Measurements from ENCODE around the gene SH2B2.
"Not testable (repeated sequence)": the region's sequence is repeated elsewhere in the genome, so short reads cannot be mapped to it uniquely, and the experiment has no call there.

The SH2B2 gene

DNA sequence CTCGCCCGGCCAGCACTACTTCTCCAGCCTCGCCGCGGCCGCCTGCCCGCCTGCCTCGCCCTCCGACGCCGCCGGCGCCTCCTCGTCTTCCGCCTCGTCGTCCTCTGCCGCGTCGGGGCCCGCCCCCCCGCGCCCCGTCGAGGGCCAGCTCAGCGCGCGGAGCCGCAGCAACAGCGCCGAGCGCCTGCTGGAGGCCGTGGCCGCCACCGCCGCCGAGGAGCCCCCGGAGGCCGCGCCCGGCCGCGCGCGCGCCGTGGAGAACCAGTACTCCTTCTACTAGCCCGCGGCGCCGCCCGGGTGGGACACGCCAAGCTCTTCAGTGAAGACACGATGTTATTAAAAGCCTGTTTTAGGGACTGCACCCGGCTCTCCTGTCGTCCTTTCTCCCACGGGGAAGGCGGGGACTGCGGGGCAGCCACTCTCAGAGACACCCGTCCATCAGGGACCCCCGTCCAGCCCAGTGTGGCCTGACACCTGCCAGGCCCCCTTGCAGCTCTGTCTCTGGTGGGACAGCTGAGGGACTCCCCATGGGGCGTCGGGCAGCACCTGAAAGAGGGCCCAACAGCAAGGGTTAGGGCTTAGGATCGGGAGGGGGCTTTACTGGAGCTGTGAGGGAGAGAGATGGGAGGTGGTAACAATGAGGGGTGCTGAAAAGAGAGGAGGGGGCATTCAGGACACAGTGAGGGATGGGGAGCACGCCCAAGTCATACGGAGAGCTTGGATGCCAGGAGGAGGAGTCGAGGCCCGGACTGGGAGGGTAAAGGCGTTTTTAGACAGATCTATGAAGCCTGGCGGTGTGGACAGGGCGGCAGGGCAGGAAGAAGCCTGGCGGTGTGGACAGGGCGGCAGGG lies 34.9 kb downstream of the SH2B2 start:
- H3K36me3 ChIP-seq, result no peaks in the 10 kb centered on the region
- no peaks in the 10 kb centered on the region; the same call in 1 of the 2 replicates for H3K9me3 ChIP-seq
- H3K4me1 ChIP-seq, result peaks cover 8% of the 10 kb centered on the region
- TF ChIP-seq, protein P1, sequence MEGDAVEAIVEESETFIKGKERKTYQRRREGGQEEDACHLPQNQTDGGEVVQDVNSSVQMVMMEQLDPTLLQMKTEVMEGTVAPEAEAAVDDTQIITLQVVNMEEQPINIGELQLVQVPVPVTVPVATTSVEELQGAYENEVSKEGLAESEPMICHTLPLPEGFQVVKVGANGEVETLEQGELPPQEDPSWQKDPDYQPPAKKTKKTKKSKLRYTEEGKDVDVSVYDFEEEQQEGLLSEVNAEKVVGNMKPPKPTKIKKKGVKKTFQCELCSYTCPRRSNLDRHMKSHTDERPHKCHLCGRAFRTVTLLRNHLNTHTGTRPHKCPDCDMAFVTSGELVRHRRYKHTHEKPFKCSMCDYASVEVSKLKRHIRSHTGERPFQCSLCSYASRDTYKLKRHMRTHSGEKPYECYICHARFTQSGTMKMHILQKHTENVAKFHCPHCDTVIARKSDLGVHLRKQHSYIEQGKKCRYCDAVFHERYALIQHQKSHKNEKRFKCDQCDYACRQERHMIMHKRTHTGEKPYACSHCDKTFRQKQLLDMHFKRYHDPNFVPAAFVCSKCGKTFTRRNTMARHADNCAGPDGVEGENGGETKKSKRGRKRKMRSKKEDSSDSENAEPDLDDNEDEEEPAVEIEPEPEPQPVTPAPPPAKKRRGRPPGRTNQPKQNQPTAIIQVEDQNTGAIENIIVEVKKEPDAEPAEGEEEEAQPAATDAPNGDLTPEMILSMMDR (IDR thresholded peaks at IDR 0.05; ENCODE audit: low read depth, low read length), result no peak
- no peaks in the 10 kb centered on the region for H3K27me3 ChIP-seq
- H3K4me3 ChIP-seq (ENCODE audit: low read depth, low read length), result no peak overlapping the region
- DNase-seq, result no peak

DNA sequence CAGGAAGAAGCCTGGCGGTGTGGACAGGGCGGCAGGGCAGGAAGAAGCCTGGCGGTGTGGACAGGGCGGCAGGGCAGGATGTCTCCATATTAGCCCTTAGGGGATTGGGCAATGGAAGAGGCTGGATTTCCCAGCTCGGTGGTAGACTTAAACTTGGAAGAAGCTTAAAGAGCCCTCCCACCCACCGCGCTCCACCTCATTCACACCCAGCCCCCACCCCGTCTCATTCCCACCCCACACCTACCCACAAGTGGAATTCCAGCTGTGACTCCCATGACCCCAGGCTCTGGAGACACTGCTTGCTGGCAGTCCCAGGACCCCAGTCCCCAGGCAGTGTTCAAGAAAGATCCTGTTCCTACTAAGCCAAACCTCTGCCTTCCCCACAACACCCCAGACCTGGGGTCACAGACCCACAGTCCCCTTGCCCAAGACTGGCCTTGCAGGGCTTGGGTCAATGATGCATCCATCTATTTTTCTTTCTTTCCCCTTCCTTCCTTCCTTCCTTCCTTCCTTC lies 35.6 kb downstream of the SH2B2 start:
- DNase-seq, result no peak
- Histone ChIP-seq H3K36me3 (no peaks in the 10 kb centered on the region), H3K4me1 (peaks cover 8% of the 10 kb centered on the region)

DNA sequence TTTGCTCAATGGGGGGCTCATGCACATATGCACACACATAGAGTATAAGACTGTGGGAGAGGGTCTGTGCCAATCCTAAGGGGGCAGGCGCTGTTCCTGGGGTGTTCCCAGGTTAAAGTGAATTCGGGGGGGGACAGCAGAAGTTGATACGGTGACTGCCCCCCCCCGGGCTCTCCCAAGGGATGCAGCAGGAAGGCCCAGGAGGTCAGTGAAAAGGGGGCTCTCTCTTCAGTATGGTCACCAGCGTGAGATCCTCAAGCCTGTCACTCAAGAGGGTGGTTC lies 37.2 kb downstream of the SH2B2 start:
- DNase-seq, result no peak
- Histone ChIP-seq H3K27me3 (no peaks in the 10 kb centered on the region), H3K9me3 (no peaks in the 10 kb centered on the region; the same call in 1 of the 2 replicates), H3K4me3 (ENCODE audit: low read depth, low read length) (no peak overlapping the region), H3K4me1 (peaks cover 3% of the 10 kb centered on the region), H3K36me3 (no peaks in the 10 kb centered on the region)
- TF ChIP-seq, protein P1 (IDR thresholded peaks at IDR 0.05; ENCODE audit: low read depth, low read length), result no peak

More for the DNA sequence above, 35.6 kb downstream of the SH2B2 start:
- Histone ChIP-seq H3K9me3 (no peaks in the 10 kb centered on the region; the same call in 1 of the 2 replicates), H3K4me3 (ENCODE audit: low read depth, low read length) (no peak overlapping the region), H3K27me3 (no peaks in the 10 kb centered on the region)
- TF ChIP-seq, protein P1 (IDR thresholded peaks at IDR 0.05; ENCODE audit: low read depth, low read length), result no peak

GRCh38 chr7:102325106-102325505 lies 38.4 kb downstream of the SH2B2 start:
- H3K36me3 ChIP-seq; H3K27me3 ChIP-seq; H3K4me3 ChIP-seq (ENCODE audit: low read depth, low read length); H3K4me1 ChIP-seq; DNase-seq; H3K9me3 ChIP-seq: not testable (repeated sequence)

GRCh38 chr7:102326157-102326889 lies 39.7 kb downstream of the SH2B2 start:
- TF ChIP-seq, protein P1 (IDR thresholded peaks at IDR 0.05; ENCODE audit: low read depth, low read length), result no peak
- Histone ChIP-seq H3K9me3 (no peaks in the 10 kb centered on the region; the same call in 1 of the 2 replicates), H3K36me3 (no peaks in the 10 kb centered on the region), H3K4me1 (no peaks in the 10 kb centered on the region), H3K4me3 (ENCODE audit: low read depth, low read length) (no peak overlapping the region), H3K27me3 (no peaks in the 10 kb centered on the region)
- DNase-seq, result no peak

GRCh38 chr7:102327183-102327582 lies 40.5 kb downstream of the SH2B2 start:
- not testable (repeated sequence) for H3K36me3 ChIP-seq; DNase-seq; H3K4me1 ChIP-seq; H3K27me3 ChIP-seq; H3K4me3 ChIP-seq (ENCODE audit: low read depth, low read length); H3K9me3 ChIP-seq

GRCh38 chr7:102328863-102329262 lies 42.2 kb downstream of the SH2B2 start:
- not testable (repeated sequence) for DNase-seq; H3K4me1 ChIP-seq; H3K4me3 ChIP-seq (ENCODE audit: low read depth, low read length); H3K9me3 ChIP-seq; H3K36me3 ChIP-seq; H3K27me3 ChIP-seq

- not testable (repeated sequence) for H3K4me3 ChIP-seq (ENCODE audit: low read depth, low read length); H3K9me3 ChIP-seq; H3K4me1 ChIP-seq; H3K36me3 ChIP-seq; DNase-seq; H3K27me3 ChIP-seq
Observed at GRCh38 chr7:102329366-102329765, 42.7 kb downstream of the SH2B2 start.

GRCh38 chr7:102330666-102331460 lies 44.2 kb downstream of the SH2B2 start:
- not testable (repeated sequence) for H3K4me1 ChIP-seq; H3K27me3 ChIP-seq; DNase-seq; H3K9me3 ChIP-seq; H3K36me3 ChIP-seq; H3K4me3 ChIP-seq (ENCODE audit: low read depth, low read length)

DNA sequence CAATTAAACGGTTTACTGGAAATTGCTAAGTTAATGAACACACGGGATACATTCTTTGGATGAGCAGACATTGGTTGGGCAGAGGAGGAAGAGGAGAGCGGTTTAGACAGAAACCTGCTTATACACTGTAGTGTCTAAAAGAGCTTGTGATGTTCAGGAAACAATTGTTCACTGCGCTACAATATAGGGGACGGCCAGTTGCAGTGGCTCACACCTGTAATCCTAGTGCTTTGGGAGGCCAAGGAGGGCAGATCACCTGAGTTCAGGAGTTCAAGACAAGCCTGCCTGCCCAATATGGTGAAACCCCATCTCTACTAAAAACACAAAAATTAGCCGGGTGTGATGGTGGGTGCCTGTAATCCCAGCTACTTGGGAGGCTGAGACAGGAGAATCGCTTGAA lies 48.9 kb downstream of the SH2B2 start:
- H3K9me3 ChIP-seq; H3K36me3 ChIP-seq; H3K4me1 ChIP-seq; H3K4me3 ChIP-seq (ENCODE audit: low read depth, low read length); DNase-seq; H3K27me3 ChIP-seq: not testable (repeated sequence)

Data from BE2C (cell line).